GM21723 (cell line): ENCODE measurements around the gene PIH1D1.

Experiments
- ATAC-seq: cut with Tn5 transposase; IDR thresholded peaks from one replicate; pipeline ENCODE4 v1.9.1; 2021; ENCODE audit warnings: mild to moderate bottlenecking, moderate library complexity; ENCODE audit not compliant: unreplicated experiment

Gene PIH1D1

DNA sequence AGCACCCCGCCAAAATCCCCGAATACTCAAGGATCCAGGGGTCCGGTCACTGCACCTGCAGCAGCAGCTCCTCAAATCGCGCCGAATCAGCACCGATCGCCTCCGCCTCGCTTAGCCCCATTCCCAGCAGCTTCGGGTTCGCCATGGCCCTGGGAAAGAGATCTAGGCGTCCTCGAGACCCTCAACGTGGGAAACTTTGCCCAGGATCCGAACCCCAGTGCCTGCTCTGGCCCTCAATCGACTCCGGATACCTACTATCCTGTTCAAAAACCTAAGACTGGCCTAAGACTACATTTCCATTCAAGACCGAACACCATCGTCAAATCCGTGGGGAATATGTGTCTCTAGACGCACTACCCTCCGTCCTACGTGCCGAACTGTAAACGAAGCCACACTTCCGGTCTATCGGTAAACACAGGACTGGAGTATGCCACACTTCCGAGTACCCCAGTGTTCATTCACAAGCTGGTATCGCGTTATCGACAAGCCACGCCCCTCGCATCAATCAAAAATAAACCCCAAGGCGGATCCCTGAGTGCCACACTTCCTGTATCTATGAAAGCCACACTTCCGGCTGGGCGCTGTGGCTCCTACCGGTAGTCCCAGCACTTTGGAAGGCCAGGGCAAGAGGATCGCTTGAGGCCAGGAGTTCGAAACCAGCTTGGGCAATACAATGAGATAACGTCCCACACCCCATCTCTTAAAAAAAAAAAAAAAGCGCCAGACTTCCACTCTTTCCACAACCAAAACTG lies at the start of gene PIH1D1:
PIH1D1 (minus strand) TSS at position 385 of the 752 bp plus-strand sequence; CDS start at position 145, 240 bp downstream.
- peak; percentile 56 for ATAC-seq

DNA sequence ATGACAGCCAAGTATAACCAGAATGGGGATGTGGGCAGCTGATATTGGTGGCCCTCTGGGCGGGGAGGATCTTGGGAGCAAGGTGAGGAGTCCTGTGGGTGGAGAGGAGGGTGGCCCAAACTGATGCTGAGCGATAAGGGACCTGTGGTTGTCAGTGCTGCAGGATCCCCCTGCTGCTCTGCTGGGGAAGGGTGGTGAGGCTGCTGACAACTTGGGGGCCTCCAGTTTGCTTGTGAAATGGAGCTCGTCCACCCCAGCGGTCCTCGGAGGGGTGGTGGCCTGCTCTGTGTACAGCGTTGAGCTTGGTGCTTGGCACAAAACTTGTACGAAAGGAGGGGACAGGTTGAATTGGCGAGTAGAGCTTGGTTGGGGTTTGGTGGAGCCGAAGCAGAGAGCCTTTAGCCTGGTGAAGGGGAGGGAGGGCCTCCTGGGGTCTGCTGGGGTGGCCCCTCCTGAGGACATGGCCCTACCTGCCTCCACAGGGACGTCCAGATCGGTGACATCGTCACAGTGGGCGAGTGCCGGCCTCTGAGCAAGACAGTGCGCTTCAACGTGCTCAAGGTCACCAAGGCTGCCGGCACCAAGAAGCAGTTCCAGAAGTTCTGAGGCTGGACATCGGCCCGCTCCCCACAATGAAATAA lies 47.5 kb upstream of the PIH1D1 start:
- ATAC-seq = no peak

DNA sequence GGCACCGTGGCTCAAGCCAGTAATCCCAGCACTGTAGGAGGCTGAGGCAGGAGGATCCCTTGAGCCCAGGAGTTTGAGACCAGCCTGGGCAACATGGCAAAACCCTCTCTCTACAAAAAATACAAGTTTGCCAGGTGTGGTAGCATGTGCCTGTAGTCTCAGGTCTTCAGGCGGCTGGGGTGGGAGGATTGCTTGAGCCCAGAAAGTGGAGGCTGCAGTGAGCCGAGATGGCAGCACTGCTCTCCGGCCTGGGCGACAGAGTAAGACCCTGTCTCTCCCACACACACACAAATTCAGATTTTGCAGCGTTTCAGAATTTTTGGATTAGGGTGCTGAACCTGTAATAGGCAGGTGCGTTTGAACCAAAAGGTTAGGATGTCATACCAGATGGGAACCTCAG lies 46.9 kb upstream of the PIH1D1 start:
- ATAC-seq = no peak

DNA sequence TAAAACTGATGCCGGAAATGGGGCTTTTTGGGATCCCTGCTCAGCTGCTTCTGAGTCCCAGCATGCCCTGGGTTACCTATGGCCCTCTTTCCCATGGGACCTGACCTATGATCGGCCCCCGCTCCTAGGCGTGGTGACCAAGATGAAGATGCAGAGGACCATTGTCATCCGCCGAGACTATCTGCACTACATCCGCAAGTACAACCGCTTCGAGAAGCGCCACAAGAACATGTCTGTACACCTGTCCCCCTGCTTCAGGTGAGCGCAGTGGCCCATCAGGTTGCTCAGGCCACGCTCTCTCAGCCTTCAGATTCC lies 46.1 kb upstream of the PIH1D1 start:
- no peak for ATAC-seq

DNA sequence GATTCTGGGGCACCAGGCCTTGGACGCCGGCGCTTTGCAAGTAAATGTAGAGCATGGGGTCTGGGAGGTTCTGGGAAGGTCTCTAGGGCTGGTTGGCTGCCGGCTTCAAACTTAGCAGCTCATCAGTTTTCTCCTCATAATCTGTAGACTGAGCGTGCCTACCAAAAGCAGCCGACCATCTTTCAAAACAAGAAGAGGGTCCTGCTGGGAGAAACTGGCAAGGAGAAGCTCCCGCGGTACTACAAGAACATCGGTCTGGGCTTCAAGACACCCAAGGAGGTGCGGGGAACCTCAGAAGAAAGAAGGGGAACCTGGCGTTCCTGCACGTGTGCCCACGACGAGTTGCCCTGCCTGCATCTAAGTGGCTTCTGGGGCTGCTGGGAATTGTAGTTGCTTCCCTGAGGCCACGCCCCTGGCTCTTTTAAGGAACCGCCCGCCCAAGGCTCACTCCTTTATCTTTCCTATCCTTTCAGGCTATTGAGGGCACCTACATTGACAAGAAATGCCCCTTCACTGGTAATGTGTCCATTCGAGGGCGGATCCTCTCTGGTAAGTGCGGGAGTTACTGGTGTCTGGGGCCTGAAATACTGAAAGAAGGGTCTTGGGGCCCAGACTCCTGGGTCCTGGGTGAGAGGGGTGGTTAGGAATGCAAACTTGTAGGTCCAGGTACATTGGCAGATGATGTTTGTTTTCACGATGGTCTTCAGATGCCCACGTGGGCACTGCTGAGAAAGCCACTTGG lies 45.6 kb upstream of the PIH1D1 start:
- ATAC-seq = no peak

DNA sequence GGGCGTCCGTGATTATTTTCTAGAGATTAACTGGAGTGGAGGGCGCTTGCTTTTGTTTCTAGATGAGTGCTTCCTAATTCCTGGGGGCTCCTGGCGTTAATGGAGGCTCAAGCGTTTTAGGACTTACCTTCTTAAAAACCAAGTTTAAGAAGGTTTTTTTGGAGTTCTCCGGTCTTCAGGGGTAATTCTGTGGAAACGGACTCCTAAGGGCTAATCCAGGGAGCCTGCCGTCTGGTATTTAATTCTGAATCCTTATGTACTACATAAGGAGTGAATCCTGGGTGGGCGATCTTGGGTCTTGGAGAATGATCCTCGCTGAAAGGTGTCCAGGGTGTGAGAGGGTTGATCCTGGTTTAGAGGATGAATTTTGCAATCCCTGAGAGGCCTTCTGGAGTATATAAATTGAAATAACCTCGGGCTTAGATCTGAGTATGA lies 45.0 kb upstream of the PIH1D1 start:
- ATAC-seq = no peak

DNA sequence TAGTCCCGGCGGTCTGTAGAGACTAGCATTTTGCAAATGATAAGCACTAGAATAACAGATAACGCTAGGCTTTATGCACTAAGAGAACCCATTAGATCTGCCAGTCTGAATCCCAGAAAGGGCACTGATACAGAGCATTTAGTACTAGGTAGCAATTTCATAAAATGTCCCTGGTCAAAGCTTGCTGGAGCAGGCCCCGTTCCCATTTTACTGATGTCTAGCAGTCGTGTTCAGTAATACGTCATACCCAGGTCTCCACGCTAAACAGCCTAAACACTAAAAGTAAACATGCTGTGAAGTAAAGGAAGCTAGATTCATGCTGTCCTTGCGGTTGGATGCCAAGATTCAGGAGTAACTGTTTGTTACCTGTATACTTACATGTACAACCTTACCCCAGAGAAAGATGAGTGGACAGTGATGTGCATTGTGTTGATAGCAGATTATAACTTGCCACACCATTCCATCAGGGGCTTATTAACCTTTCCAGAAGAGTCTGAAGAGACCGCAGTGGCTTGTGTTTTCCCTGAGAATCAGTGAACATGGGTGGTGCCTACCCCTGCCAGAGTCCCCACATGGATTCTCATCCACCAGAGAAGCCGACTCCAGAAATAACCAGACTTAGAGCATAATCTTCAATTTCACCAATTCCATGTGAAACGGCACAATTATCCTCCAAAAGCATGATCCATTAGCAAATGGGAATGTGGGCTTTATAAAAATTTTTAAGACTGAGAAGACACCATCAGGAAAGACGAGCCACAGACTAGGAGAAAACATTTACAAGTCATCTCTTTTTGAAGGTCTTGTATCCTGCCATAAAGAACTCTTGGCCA lies 41.2 kb upstream of the PIH1D1 start:
- ATAC-seq = no peak

DNA sequence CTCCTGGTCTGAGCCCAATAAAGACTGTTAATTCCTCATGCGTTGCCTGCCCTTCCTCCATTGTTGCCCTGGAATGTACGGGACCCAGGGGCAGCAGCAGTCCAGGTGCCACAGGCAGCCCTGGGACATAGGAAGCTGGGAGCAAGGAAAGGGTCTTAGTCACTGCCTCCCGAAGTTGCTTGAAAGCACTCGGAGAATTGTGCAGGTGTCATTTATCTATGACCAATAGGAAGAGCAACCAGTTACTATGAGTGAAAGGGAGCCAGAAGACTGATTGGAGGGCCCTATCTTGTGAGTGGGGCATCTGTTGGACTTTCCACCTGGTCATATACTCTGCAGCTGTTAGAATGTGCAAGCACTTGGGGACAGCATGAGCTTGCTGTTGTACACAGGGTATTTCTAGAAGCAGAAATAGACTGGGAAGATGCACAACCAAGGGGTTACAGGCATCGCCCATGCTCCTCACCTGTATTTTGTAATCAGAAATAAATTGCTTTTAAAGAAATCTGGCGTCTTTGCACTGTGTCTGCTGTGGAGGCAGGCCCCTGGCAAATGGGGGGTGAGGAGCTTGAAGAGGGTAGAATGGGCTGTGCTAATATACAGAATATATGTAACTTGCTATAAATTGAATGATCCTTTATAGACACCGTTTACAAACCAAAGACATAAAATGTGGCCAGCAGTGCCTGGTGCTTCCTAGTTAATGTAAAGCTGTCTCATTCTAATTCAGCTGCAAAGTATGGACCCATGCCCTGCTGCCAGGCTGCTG lies 40.4 kb upstream of the PIH1D1 start:
- ATAC-seq = no peak

DNA sequence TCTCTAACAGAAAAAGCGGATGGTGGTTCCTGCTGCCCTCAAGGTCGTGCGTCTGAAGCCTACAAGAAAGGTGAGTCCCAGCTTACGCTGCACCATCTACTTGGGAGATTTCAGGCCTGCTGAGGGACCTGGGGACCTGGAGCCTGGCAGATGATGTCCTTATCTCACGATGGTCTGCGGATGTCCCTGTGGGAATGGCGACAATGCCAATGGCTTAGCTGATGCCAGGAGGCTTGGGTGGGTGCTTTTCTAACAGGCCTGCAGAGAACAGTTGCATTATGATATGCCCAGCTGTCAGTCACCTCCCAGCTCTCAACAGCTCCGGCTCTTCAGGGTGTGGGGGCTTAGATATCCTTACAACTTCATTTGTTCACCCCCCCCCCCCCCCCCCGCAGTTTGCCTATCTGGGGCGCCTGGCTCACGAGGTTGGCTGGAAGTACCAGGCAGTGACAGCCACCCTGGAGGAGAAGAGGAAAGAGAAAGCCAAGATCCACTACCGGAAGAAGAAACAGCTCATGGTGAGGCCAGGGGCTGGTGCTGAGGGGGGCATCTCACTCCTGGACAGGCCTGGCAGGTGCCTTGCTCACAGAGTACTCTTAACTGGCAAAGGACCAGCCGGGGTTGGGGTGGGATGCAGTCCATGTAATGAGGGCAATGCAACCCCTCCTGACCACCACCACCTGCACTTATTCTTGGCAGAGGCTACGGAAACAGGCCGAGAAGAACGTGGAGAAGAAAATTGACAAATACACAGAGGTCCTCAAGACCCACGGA lies 39.6 kb upstream of the PIH1D1 start:
- ATAC-seq = no peak

DNA sequence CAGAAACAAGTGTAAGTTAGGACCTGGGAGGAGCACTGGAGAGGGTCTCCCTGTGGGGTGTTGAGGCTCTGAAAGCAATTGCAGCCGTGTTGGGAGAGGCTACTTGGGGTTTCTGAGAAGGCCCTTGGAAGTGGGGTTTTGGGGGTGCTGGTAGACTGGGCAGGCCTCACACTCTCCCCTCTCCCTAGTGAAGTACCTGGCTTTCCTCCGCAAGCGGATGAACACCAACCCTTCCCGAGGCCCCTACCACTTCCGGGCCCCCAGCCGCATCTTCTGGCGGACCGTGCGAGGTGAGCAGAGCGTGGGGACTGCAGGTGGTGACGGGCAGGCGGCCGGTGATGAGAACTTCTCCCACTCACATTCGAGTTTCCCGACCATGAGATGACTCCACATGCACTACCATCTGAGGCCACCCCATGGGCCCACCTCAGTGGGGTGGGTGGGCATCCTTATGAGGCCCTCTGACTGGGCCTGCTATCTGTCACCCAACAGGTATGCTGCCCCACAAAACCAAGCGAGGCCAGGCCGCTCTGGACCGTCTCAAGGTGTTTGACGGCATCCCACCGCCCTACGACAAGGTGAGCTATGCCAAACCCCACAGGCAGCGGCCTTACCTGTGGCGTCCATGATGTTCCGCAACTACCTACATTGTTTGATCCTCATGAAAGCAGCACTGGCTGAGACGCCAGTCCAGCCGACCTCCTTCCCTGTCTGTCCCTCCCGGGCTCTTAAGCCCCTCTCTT lies 38.8 kb upstream of the PIH1D1 start:
- no peak for ATAC-seq

DNA sequence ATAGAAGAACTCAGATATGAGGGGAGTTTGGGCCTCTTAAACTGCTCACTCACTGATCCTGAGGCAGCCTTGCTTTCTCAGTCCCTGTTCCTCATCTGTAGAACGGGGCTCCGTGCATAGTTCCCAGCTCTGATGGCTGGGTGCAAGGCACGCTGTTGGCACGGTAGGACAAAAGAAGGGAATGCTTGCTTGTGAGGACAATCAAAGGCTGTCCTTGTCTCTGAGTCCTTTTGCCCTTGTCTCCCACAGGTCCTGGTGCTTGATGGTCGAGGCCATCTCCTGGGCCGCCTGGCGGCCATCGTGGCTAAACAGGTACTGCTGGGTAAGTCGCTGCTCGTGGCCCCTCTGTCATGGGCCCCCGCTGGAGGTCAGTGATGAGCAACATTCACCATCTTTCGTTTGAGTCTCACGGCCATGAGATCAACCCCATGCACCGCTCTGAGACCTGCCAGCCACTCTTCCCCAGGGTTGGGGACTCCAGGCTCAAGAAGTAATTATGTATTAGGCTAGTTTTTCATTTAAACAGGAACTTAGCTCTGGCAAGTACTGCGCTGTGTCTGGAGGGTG lies 38.1 kb upstream of the PIH1D1 start:
- no peak for ATAC-seq

DNA sequence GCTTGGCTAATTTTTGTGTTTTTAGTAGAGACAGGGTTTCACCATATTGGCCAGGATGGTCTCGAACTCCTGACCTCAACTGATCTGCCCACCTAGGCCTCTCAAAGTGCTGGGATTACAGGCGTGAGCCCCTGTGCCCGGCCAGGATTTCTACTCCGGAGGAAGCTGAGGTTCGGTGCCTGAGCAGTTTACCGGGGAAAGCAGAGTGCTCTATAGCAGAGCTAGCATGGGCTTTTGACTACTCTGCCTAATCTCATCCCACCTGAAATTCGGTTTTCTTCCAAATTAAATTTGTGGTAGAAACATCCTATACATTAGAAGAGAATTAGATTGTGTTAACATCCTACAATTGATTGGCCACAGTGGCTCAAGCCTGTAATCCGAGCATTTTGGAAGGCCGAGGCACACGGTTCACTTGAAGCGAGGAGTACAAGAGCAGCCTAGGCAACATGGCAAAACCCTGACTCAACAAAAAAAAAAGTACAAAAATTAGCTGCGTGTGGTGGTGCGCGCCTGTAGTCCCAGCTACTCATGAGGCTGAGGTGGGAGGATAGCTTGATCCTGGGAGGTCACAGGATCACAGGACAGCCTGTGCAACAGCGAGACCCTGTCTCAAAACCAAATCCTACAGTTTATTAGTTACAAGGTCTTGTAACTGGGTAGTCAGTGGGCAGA lies 37.4 kb upstream of the PIH1D1 start:
- ATAC-seq = no peak

DNA sequence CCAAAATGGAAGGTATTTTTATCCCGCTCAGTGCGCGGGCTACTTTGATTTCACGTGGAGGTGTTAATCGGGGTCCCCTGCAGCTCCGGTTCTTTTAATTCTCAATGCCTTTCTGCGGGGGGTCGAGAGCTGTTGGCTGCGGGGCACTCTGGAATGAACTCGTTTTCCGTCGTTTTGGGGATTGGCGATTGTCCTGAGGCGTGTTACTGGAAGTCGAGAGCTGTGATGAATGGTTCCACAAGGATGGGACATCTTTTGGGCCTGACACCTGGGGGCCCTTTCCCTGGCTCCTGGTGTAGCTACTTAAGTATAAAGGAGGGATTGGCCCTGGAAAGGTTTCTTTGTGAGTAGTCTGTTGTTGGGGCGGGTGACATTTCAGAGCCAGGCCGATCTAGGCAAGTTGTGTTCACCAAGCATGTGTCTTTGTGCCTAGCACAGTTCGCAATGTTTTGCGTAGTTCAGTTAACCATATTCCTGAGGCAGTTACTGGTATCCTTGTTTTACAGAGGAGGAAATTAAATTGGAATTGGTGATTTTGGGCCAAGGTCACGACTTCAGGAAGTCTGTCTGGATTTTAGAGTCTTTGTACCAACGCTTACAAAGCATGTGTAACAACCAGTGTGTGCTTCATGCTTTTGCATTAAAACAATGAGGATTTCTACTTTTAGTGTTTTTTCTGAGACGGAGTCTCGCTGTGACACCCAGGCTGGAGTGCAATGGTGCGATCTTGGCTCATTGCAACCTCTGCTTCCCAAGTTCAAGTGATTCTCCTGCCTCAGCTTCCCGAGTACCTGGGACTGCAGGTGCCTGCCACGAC lies 36.6 kb upstream of the PIH1D1 start:
- ATAC-seq = no peak

DNA sequence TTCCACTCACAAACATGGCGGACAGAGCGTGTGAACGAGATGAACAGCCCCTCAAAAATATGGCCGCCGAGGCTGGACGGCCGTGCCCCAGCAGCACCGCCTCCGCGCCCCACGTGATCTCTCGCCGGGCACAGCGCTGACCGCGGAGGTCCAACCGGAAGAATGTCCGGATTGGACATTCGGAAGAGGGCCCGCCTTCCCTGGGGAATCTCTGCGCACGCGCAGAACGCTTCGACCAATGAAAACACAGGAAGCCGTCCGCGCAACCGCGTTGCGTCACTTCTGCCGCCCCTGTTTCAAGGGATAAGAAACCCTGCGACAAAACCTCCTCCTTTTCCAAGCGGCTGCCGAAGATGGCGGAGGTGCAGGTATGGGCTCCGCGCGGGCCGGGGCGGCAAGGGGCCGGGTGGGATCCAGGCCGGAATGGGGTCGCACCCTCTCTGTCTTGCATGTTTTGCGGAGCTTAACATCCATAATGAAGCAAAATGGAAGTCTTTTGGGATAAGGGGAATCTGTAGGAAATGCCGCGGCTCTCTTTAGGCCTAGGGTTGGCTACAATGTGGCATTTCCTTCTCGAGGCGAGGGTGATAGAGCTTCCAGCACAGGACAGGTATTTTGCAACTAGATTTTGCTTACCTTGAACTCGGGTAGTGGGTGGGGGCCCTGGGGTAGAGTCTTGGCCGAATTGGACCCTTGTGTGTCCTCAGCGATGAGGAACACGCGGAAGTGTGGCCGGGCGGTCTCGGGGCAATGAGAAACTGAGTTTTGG lies 35.8 kb upstream of the PIH1D1 start, which contains the start of gene RPL13A:
RPL13A (plus strand) TSS at position 332 of the 769 bp plus-strand sequence; CDS start at position 354, 22 bp downstream.
- peak; percentile 75 for ATAC-seq

DNA sequence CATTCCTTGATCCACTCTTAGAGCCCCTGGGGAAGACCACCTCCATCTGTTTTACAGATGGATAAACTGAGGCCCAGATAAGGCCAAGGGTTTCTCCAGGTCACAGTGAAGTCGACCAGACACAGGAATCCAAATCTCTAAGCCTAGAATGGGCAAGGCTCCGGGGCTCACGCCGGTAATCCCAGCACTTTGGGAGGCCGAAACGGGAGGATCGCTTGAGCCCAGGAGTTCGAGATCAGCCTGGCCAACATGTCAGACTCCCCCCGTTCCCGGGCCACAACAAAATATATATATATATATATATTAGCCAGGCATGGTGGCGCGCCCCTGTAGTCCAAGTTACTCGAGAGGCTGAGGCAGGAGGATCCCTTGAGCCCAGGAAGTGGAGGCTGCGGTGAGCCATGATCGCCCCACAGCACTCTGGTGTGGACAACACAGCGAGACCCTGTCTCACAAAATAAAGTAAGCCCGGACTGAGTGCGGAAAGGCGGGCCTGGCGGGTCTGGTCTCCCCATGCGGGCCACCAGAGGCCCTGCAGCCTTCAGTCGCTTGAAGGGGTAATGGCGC lies 35.2 kb upstream of the PIH1D1 start:
- ATAC-seq = no peak

DNA sequence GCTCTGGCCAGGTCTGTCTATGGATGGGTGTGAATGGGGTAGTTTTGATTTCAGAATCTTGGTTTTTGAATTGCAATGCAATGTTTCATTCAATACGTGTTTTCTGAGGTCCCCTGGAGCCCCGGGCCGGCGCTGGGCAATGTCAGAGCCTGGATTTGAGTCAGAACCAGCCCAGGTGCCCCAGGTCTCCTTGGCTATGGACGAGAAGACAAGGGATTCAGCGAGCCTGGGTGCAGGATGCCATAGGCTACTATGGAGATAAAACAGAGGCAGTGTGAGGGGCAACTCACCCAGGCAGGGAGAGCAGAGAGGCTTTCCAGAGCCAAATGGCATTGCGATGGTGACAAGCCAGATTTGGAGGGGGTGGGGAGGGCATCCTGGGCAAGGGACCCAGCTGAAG lies 34.6 kb upstream of the PIH1D1 start:
- ATAC-seq = no peak
